Common myeloid progenitor, CD34-positive (primary cell): ENCODE measurements around the gene SHLD2.
A peak's percentile ranks its signal among the peaks of the same experiment; 100 is the strongest.
"Not testable (repeated sequence)": the region's sequence is repeated elsewhere in the genome, so short reads cannot be mapped to it uniquely, and the experiment has no call there.

Experiments used
- CTCF ChIA-PET: fragments of 350-600 bp; sonication (Branson Sonifier 250); formaldehyde crosslinking; loops from one replicate; lab custom pipeline; 2021; ENCODE audit warnings: antibody characterized with exemption; lab: Charles Lee
- POLR2A ChIA-PET: fragments of 350-600 bp; sonication (Branson Sonifier 250); formaldehyde crosslinking; loops from one replicate; lab custom pipeline; 2021; ENCODE audit warnings: antibody characterized with exemption; lab: Charles Lee
- DNase-seq, 3 donors: peaks; one replicate each; pipeline versions ENCODE4 v3.0.0 to v3.0.0-alpha.2; 2013
- H3K27ac ChIP-seq, 2 experiments: 1 replicate in 1 of 2; 2 replicates in 1 of 2; pipeline ENCODE4 v1.7.0; 2013; ENCODE audit warnings: inconsistent platforms in 2 of 2, low read length in 2 of 2, mild to moderate bottlenecking in 2 of 2, low read depth in 1 of 2, moderate library complexity in 1 of 2; ENCODE audit not compliant: severe bottlenecking in 2 of 2, insufficient read depth in 1 of 2, poor library complexity in 1 of 2
- H3K27me3 ChIP-seq, 5 experiments: replicated peaks in 2 of 5; 1 replicate in 3 of 5; 2 replicates in 2 of 5; pipeline versions ENCODE4 v1.6.1 to v1.7.0; 2013; ENCODE audit warnings: low read length in 4 of 5, mild to moderate bottlenecking in 2 of 5, moderate library complexity in 2 of 5, inconsistent platforms in 1 of 5; ENCODE audit not compliant: insufficient read depth in 5 of 5, control insufficient read depth in 4 of 5
- H3K36me3 ChIP-seq, 4 experiments: 1 replicate in 2 of 4; 2 replicates in 2 of 4; pipeline versions ENCODE4 v1.6.1 to v1.7.0; 2013; ENCODE audit warnings: low read length in 3 of 4, control low read depth in 1 of 4, mild to moderate bottlenecking in 1 of 4; ENCODE audit not compliant: control insufficient read depth in 4 of 4, insufficient read depth in 4 of 4
- H3K4me1 ChIP-seq, 4 experiments: 1 replicate in 3 of 4; 2 replicates in 1 of 4; pipeline versions ENCODE4 v1.6.1 to v1.7.1; 2013; ENCODE audit warnings: low read length in 3 of 4, mild to moderate bottlenecking in 3 of 4, control low read depth in 1 of 4, inconsistent platforms in 1 of 4, moderate library complexity in 1 of 4; ENCODE audit not compliant: control insufficient read depth in 4 of 4, insufficient read depth in 4 of 4; ENCODE audit errors: control extremely low read depth in 1 of 4
- H3K4me3 ChIP-seq, 7 experiments: 1 replicate in 4 of 7; 2 replicates in 3 of 7; pipeline versions ENCODE4 v1.5.1 to v1.7.0; 2013; ENCODE audit warnings: mild to moderate bottlenecking in 7 of 7, low read length in 6 of 7, moderate library complexity in 6 of 7, inconsistent platforms in 2 of 7, low read depth in 2 of 7, control low read depth in 1 of 7; ENCODE audit not compliant: insufficient read depth in 4 of 7, control insufficient read depth in 1 of 7; ENCODE audit errors: extremely low read depth in 1 of 7
- H3K9me3 ChIP-seq, 5 experiments: 1 replicate in 4 of 5; 2 replicates in 1 of 5; pipeline versions ENCODE4 v1.6.1 to v1.7.1; 2013; ENCODE audit warnings: low read length in 4 of 5, mild to moderate bottlenecking in 2 of 5, inconsistent platforms in 1 of 5, low read depth in 1 of 5, moderate library complexity in 1 of 5; ENCODE audit not compliant: control insufficient read depth in 4 of 5, insufficient read depth in 2 of 5; ENCODE audit errors: control extremely low read depth in 1 of 5
- WGBS: methylation state at CpG from one replicate; pipeline ENCODE4 v1.1.5; 2013; ENCODE audit not compliant: insufficient coverage; 5-methylcytosine and 5-hydroxymethylcytosine counted together

SHLD2 gene

GRCh38 chr10:87083576-87084290 lies 11.3 kb upstream of the SHLD2 start:
- no CpG with 5 or more reads among the region's 5 CpGs for WGBS
- peak overlapping the region in 1 of 7 experiments; percentile 28 for H3K4me3 ChIP-seq
- H3K9me3 ChIP-seq, H3K27me3 ChIP-seq, POLR2A ChIA-PET: not testable (repeated sequence)
- H3K36me3 ChIP-seq, result peaks cover 4 to 14% (median 6%) of the 10 kb centered on the region in 4 experiments
- CTCF ChIA-PET, result interaction anchor here (1.4 kb wide), 1 partner anchor 9 kb away, joined by 4 read pairs; no protein-coding TSS in a partner anchor
- H3K27ac ChIP-seq, result peak overlapping the region; percentile 58 to 89
- H3K4me1 ChIP-seq, result peaks cover 4 to 23% (median 15%) of the 10 kb centered on the region in 4 experiments
- DNase-seq, result peak; percentile 19 to 53 (median 34)

GRCh38 chr10:87084291-87084782 lies 10.7 kb upstream of the SHLD2 start:
- peak overlapping the region; percentile 58 to 89 for H3K27ac ChIP-seq
- peak; percentile 60 to 80 (median 73) for DNase-seq

GRCh38 chr10:87085537-87085936 lies 9.5 kb upstream of the SHLD2 start:
- ChIA-PET CTCF (interaction anchor here (0.6 to 1.1 kb wide), 4 partner anchors 10 to 46 kb away, joined by 3 to 4 read pairs (median 3); partner anchors contain the start of gene SHLD2), POLR2A (no interaction called here)
- WGBS, result no CpG with 5 or more reads among the region's 1 CpG
- Histone ChIP-seq H3K27ac (peak overlapping the region in 1 of 2 experiments; percentile 89), H3K4me3 (no peak overlapping the region), H3K36me3 (peaks cover 7 to 28% (median 9%) of the 10 kb centered on the region in 4 experiments), H3K4me1 (peaks cover 4 to 23% (median 15%) of the 10 kb centered on the region in 4 experiments), H3K9me3 (no peaks in the 10 kb centered on the region), H3K27me3 (no peaks in the 10 kb centered on the region)
- DNase-seq, result no peak

More at GRCh38 chr10:87084291-87084782, 10.7 kb upstream of the SHLD2 start:
- Histone ChIP-seq H3K4me1 (peaks cover 4 to 23% (median 15%) of the 10 kb centered on the region in 4 experiments), H3K4me3 (peak overlapping the region in 2 of 7 experiments; percentile 5 to 54), H3K36me3 (peaks cover 5 to 20% (median 8%) of the 10 kb centered on the region in 4 experiments)
- H3K27me3 ChIP-seq, H3K9me3 ChIP-seq, POLR2A ChIA-PET: not testable (repeated sequence)
- CTCF ChIA-PET, result interaction anchor here (1.1 to 1.4 kb wide), 2 partner anchors 8 to 11 kb away, joined by 3 to 4 read pairs; partner anchors contain the start of gene SHLD2

GRCh38 chr10:87089746-87090145 lies 5.3 kb upstream of the SHLD2 start:
- CTCF ChIA-PET, result no interaction called here
- no peaks in the 10 kb centered on the region for H3K27me3 ChIP-seq

GRCh38 chr10:87090779-87091178 lies 4.2 kb upstream of the SHLD2 start:
- Histone ChIP-seq H3K4me1 (peaks cover 15 to 38% (median 28%) of the 10 kb centered on the region in 4 experiments), H3K9me3 (no peaks in the 10 kb centered on the region), H3K36me3 (peaks cover 7 to 32% (median 9%) of the 10 kb centered on the region in 4 experiments), H3K27ac (no peak overlapping the region), H3K27me3 (no peaks in the 10 kb centered on the region), H3K4me3 (no peak overlapping the region)
- CTCF ChIA-PET, result no interaction called here
- 70% methylated on average over 2 of the region's 4 CpGs for WGBS
- POLR2A ChIA-PET, result no interaction called here
- DNase-seq, result no peak

More at GRCh38 chr10:87089746-87090145, 5.3 kb upstream of the SHLD2 start:
- Histone ChIP-seq H3K4me1 (peaks cover 16 to 37% (median 30%) of the 10 kb centered on the region in 4 experiments), H3K27ac (no peak overlapping the region), H3K4me3 (no peak overlapping the region), H3K9me3 (no peaks in the 10 kb centered on the region), H3K36me3 (peaks cover 7 to 32% (median 9%) of the 10 kb centered on the region in 4 experiments)
- 100% methylated on average over 1 of the region's 4 CpGs for WGBS
- POLR2A ChIA-PET, result no interaction called here
- no peak for DNase-seq

- Histone ChIP-seq H3K36me3 (peaks cover 3 to 28% (median 6%) of the 10 kb centered on the region in 4 experiments), H3K27ac (peak overlapping the region; percentile 30 to 82), H3K4me1 (peaks cover 15 to 46% (median 34%) of the 10 kb centered on the region in 4 experiments), H3K27me3 (no peaks in the 10 kb centered on the region), H3K4me3 (peak overlapping the region in 6 of 7 experiments; percentile 63 to 92 (median 80)), H3K9me3 (no peaks in the 10 kb centered on the region)
- 79% methylated on average over 4 of the region's 7 CpGs for WGBS
- DNase-seq, result peak in 2 of 3 donors; percentile 33 to 44
- POLR2A ChIA-PET, result interaction anchor here (1.1 kb wide), 1 partner anchor 10 kb away, joined by 3 read pairs; no protein-coding TSS in a partner anchor
- CTCF ChIA-PET, result interaction anchor here (1.0 to 1.3 kb wide), 3 partner anchors 9 to 15 kb away, joined by 3 to 4 read pairs (median 4); no protein-coding TSS in a partner anchor
Observed at GRCh38 chr10:87092376-87092860, 2.6 kb upstream of the SHLD2 start.
